Liver (tissue), 3 donors: ENCODE results near the gene SLC16A5.

Source experiments
- CTCF ChIP-seq: fragments of 150-350 bp; IDR thresholded peaks from 2 replicates; pipeline ENCODE4 v1.5.1; 2017; ENCODE audit warnings: improper control_type of control experiment, low read depth, low read length; ENCODE audit not compliant: missing input control
- EGR1 ChIP-seq, 2 donors: IDR thresholded peaks; 2 replicates each; pipeline ENCODE4 v1.6.1; 2016 to 2018; ENCODE audit warnings: antibody characterized with exemption in 2 of 2, low read depth in 2 of 2
- FOXA2 ChIP-seq: IDR thresholded peaks from 2 replicates; pipeline ENCODE4 v1.6.1; 2016; ENCODE audit warnings: antibody characterized with exemption
- JUND ChIP-seq, 2 donors: IDR thresholded peaks; 2 replicates each; pipeline ENCODE4 v1.6.1; 2016; ENCODE audit warnings: antibody characterized with exemption in 2 of 2
- RAD21 ChIP-seq, 2 donors: IDR thresholded peaks; 2 replicates each; pipeline ENCODE4 v1.6.1; 2016; ENCODE audit warnings: antibody characterized with exemption in 2 of 2, mild to moderate bottlenecking in 2 of 2
- SP1 ChIP-seq: IDR thresholded peaks from 2 replicates; pipeline ENCODE4 v1.6.1; 2018; ENCODE audit warnings: antibody characterized with exemption, mild to moderate bottlenecking
- TAF1 ChIP-seq: conservative IDR thresholded peaks from 2 replicates; pipeline ENCODE4 v1.6.1; 2016; ENCODE audit warnings: antibody characterized with exemption, mild to moderate bottlenecking
- TF ChIP-seq, protein P1 (sequence below): IDR thresholded peaks from 2 replicates; pipeline ENCODE4 v1.6.1; 2016; ENCODE audit warnings: antibody characterized with exemption, mild to moderate bottlenecking
- TF ChIP-seq, protein P2 (sequence below): IDR thresholded peaks from 2 replicates; pipeline ENCODE4 v1.6.1; 2016; ENCODE audit warnings: antibody characterized with exemption
- TF ChIP-seq, protein P3 (sequence below): IDR thresholded peaks from 2 replicates; pipeline ENCODE4 v1.6.1; 2016; ENCODE audit warnings: antibody characterized with exemption
- donor health status: healthy.
- donor health status: healthy.

DNA sequence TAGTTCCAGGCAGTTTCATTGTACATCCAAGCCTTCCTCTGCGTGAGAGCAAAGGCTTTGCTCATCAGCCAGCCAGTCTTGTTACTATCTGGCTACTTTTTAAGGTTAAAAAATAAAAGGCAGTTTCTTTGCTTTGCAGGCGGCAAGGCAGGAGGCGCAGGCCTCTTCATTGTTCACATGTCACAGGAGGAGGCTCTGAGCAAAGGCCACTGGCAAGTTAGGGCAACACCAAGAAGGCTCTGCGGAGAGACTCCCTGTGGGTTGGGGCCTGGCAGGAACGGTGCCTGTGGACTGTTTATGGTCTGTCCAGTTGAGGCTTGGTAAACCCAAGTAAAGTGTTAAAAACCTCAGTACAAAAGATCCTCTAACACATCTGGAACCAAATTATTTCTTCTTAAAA is 47.7 kb downstream of the SLC16A5 start:
- TF ChIP-seq JUND (IDR thresholded peaks at IDR 0.05) (no peak), EGR1 (IDR thresholded peaks at IDR 0.05; ENCODE audit: low read depth in 2 of 2) (no peak), RAD21 (IDR thresholded peaks at IDR 0.05) (no peak), CTCF (no peak), FOXA2 (no peak), SP1 (no peak), TAF1 (no peak)
- TF ChIP-seq, protein P1, sequence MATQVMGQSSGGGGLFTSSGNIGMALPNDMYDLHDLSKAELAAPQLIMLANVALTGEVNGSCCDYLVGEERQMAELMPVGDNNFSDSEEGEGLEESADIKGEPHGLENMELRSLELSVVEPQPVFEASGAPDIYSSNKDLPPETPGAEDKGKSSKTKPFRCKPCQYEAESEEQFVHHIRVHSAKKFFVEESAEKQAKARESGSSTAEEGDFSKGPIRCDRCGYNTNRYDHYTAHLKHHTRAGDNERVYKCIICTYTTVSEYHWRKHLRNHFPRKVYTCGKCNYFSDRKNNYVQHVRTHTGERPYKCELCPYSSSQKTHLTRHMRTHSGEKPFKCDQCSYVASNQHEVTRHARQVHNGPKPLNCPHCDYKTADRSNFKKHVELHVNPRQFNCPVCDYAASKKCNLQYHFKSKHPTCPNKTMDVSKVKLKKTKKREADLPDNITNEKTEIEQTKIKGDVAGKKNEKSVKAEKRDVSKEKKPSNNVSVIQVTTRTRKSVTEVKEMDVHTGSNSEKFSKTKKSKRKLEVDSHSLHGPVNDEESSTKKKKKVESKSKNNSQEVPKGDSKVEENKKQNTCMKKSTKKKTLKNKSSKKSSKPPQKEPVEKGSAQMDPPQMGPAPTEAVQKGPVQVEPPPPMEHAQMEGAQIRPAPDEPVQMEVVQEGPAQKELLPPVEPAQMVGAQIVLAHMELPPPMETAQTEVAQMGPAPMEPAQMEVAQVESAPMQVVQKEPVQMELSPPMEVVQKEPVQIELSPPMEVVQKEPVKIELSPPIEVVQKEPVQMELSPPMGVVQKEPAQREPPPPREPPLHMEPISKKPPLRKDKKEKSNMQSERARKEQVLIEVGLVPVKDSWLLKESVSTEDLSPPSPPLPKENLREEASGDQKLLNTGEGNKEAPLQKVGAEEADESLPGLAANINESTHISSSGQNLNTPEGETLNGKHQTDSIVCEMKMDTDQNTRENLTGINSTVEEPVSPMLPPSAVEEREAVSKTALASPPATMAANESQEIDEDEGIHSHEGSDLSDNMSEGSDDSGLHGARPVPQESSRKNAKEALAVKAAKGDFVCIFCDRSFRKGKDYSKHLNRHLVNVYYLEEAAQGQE: no peak
- TF ChIP-seq, protein P2, sequence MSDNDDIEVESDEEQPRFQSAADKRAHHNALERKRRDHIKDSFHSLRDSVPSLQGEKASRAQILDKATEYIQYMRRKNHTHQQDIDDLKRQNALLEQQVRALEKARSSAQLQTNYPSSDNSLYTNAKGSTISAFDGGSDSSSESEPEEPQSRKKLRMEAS: no peak
- TF ChIP-seq, protein P3, sequence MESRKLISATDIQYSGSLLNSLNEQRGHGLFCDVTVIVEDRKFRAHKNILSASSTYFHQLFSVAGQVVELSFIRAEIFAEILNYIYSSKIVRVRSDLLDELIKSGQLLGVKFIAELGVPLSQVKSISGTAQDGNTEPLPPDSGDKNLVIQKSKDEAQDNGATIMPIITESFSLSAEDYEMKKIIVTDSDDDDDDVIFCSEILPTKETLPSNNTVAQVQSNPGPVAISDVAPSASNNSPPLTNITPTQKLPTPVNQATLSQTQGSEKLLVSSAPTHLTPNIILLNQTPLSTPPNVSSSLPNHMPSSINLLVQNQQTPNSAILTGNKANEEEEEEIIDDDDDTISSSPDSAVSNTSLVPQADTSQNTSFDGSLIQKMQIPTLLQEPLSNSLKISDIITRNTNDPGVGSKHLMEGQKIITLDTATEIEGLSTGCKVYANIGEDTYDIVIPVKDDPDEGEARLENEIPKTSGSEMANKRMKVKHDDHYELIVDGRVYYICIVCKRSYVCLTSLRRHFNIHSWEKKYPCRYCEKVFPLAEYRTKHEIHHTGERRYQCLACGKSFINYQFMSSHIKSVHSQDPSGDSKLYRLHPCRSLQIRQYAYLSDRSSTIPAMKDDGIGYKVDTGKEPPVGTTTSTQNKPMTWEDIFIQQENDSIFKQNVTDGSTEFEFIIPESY: no peak
